Activated CD4-positive, alpha-beta T cell treated with anti-CD3 and anti-CD28 coated beads, Interleukin-2, amount 50 U/mL, for 4 hours (primary cell): ENCODE results near the gene GNG2.

Experiments used
- DNase-seq, 2 experiments: peaks; one replicate each; pipeline ENCODE4 v3.0.0-alpha.2; 2020

The GNG2 gene

GRCh38 chr14:51856792-51857296 lies 3.6 kb upstream of the GNG2 start:
- no peak for DNase-seq

GRCh38 chr14:51859131-51859530 lies 1.3 kb upstream of the GNG2 start:
- DNase-seq: no peak

GRCh38 chr14:51860825-51861499 lies 550 bp downstream of the GNG2 start:
- DNase-seq: no peak

- no peak for DNase-seq
Observed at GRCh38 chr14:51862176-51862796, 1.9 kb downstream of the GNG2 start.

GRCh38 chr14:51862860-51863259 lies 2.4 kb downstream of the GNG2 start:
- no peak for DNase-seq

GRCh38 chr14:51865953-51866747 lies 5.7 kb downstream of the GNG2 start:
- no peak for DNase-seq

GRCh38 chr14:51867741-51868140 lies 7.3 kb downstream of the GNG2 start:
- no peak for DNase-seq

GRCh38 chr14:51868405-51868804 lies 8.0 kb downstream of the GNG2 start:
- no peak for DNase-seq

- peak; percentile 56 to 57 for DNase-seq
Observed at GRCh38 chr14:51869411-51870100, 9.1 kb downstream of the GNG2 start.

- DNase-seq: no peak
Observed at GRCh38 chr14:51870606-51871005, 10.2 kb downstream of the GNG2 start.

GRCh38 chr14:51871846-51872245 lies 11.4 kb downstream of the GNG2 start:
- DNase-seq: no peak

- DNase-seq: no peak
Observed at GRCh38 chr14:51872396-51872795, 12.0 kb downstream of the GNG2 start.

GRCh38 chr14:51873221-51873893 lies 12.9 kb downstream of the GNG2 start:
- no peak for DNase-seq

- no peak for DNase-seq
Observed at GRCh38 chr14:51877810-51878209, 17.4 kb downstream of the GNG2 start.

- DNase-seq: no peak
Observed at GRCh38 chr14:51879170-51879569, 18.8 kb downstream of the GNG2 start.

GRCh38 chr14:51880835-51881580 lies 20.6 kb downstream of the GNG2 start:
- DNase-seq: no peak

GRCh38 chr14:51881636-51882035 lies 21.2 kb downstream of the GNG2 start:
- DNase-seq: no peak

GRCh38 chr14:51883232-51883631 lies 22.8 kb downstream of the GNG2 start:
- no peak for DNase-seq

- no peak for DNase-seq
Observed at GRCh38 chr14:51884086-51884927, 23.9 kb downstream of the GNG2 start.

- no peak for DNase-seq
Observed at GRCh38 chr14:51889851-51890250, 29.4 kb downstream of the GNG2 start.

- no peak for DNase-seq
Observed at GRCh38 chr14:51894250-51894649, 33.8 kb downstream of the GNG2 start.
